PC-9 (cell line): ENCODE results near the gene KIAA1217.

ENCODE experiments used
- CTCF ChIP-seq: fragments of 200-600 bp; sonication (generic); conservative IDR thresholded peaks from 2 replicates; pipeline ENCODE4 v1.6.1; 2017; ENCODE audit warnings: mixed run types, antibody characterized with exemption, mild to moderate bottlenecking, moderate library complexity
- EZH2 ChIP-seq: fragments of 200-600 bp; sonication (generic); IDR thresholded peaks from 2 replicates; pipeline ENCODE4 v1.8.0; 2017; ENCODE audit warnings: antibody characterized with exemption, low read depth

- TF ChIP-seq CTCF (no peak), EZH2 (no peak)
Observed at GRCh38 chr10:24449321-24449740, 240.4 kb downstream of the KIAA1217 start.
